ENCODE results near the gene C4orf51.

The C4orf51 gene

DNA sequence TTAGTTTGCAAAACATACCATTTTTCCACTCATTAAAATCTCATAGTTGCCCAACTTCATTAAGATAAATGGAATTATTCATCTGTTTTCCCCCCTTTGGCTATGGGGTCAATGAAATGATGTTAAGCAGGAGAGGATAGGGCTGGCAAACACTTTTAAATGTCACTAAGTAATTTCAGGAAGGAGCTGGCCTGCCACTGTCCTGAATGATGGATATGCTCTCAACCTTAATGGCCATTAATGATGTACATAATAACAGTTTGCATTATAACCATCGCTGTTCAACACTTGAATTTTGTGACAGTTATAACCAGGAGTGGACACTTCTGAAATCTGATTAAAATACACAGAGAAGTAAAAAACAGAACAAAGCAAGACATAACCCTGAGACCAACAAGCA is 77.2 kb downstream of the C4orf51 start:
- no peak for DNase-seq (ENCODE audit: low spot score)

DNA sequence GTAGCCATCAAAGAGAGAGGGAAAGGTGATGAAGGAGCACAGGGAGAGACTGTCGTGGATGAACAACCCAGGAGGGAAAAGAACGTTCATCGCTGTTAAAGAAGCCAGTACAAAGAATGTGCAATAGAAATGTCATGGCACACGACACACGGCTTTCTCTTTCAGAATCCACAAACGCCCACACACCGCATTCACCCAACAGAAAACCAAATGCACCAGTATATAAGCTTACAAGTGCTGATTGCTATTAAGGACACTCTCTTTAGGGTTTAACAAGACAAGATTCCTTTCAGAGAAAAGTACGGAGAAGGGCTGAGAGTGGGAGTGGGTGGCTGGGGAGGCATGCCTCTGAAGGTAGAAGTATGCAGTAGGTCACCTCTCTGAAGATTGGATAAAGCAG is 80.2 kb downstream of the C4orf51 start:
- DNase-seq (ENCODE audit: low spot score): no peak

GRCh38 chr4:145760961-145761929 is 81.3 kb downstream of the C4orf51 start:
- DNase-seq (ENCODE audit: low spot score): no peak

DNA sequence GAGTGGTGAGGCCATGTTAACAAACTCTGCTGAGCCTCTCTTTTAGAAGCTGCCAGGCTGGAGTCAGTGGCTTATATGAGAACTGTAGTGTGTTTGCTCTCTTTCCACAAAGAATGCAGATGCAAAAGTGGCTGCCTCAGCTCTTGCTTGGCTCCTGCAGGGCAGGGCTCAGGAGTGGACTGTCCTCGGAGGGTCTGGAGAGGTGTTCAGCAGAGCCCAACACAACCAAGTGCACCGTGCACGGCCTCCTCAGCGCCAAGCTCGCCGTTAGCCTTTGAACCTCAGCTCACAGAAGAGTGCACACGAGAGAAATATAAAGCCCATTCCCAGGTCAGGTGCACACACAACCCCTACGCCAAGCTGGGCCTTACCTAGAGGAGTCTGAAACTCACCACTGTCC is 82.8 kb downstream of the C4orf51 start:
- no peak for DNase-seq (ENCODE audit: low spot score)

- DNase-seq (ENCODE audit: low spot score): no peak
These were observed 83.5 kb downstream of the C4orf51 start for GRCh38 chr4:145763399-145763798.

DNA sequence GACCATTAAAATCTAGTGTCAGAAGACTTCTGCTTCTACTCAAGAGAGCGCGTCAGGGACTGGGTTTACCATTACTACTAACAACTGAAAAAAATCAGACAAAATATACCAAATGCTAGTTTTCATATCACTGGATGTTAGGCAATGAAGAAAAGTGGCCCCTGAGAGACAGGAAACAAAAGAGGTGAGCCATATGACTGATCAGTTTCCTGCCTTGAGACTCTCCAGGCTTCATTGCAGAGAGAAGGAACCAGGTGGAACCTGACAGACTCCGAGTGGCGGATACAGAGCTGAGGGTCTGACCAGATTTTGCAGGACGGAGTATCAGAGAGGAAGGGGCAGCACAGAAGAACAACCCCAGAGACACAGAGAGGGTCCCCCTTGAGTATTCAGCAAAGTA is 86.3 kb downstream of the C4orf51 start:
- no peak for DNase-seq (ENCODE audit: low spot score)

DNA sequence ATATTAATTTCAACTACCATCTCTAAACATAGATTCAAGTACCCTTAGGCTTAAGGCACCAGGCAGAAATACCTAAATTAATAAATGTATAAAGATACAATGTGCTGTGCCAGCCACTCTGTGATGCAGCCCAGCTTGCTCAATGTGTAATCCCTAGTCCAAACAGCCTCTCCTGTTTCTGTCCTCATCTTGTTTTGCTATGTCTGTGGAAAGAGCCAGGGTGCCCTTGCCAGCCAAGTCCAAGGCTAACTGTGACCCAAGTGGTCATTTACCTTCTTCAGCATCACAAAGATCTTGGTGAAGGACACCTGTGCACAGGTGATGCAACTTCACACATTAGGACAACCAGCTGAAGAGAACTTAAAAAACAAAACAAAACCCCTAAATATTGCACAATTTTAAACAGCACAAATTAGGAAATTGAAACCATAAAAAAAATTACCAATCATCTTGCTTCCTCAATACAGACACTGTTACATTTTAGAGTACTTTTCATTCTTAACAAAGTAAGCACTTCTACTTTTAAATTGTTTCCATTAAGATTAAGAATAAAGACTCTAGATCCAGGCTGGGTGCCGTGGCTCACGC is 89.6 kb downstream of the C4orf51 start:
- DNase-seq (ENCODE audit: low spot score): no peak

GRCh38 chr4:145770124-145770523 is 90.2 kb downstream of the C4orf51 start:
- no peak for DNase-seq (ENCODE audit: low spot score)

- DNase-seq (ENCODE audit: low spot score): no peak
These were observed 92.4 kb downstream of the C4orf51 start for GRCh38 chr4:145772347-145772746.

- DNase-seq (ENCODE audit: low spot score): no peak
These were observed 93.8 kb downstream of the C4orf51 start for GRCh38 chr4:145773581-145774234.

GRCh38 chr4:145774473-145774872 is 94.5 kb downstream of the C4orf51 start:
- DNase-seq (ENCODE audit: low spot score): no peak

DNA sequence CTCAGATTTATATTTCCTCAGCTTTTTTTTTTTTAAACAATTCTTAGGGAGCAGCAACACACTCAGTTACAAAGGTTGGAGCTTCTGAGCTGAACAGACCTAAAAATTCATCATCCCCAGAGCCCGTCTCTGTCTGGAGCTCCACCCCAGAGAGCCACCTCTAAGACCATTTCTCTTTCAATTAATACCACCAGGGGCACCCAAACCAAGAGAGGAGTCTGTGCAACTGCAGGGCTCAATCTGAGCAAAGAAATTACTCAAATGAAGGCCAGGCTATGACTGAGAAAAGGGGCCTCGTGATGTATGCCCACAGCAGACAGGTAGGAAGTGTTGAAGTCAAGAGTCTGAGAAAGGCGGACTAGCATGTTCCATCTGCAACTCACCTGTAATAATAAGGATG is 95.5 kb downstream of the C4orf51 start:
- no peak for DNase-seq (ENCODE audit: low spot score)

DNA sequence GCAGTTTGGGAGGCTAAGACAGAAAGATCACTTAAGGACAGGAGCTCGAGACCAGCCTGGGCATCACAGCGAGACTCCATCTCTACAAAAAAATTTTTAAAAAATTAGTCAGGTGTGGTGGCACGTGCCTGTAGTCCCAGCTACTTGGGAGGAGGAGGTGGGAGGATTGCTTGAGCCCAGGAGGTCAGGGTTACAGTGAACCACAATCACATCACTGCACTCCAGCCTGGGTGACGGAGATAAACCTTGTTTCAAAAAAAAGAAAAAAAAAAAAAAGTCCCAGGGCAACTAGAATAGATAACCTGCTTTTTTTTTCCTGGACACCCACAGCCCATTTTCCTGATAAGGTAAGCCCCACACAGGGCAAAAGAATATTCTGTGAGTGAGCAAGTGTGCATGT is 96.3 kb downstream of the C4orf51 start:
- DNase-seq (ENCODE audit: low spot score): no peak

DNA sequence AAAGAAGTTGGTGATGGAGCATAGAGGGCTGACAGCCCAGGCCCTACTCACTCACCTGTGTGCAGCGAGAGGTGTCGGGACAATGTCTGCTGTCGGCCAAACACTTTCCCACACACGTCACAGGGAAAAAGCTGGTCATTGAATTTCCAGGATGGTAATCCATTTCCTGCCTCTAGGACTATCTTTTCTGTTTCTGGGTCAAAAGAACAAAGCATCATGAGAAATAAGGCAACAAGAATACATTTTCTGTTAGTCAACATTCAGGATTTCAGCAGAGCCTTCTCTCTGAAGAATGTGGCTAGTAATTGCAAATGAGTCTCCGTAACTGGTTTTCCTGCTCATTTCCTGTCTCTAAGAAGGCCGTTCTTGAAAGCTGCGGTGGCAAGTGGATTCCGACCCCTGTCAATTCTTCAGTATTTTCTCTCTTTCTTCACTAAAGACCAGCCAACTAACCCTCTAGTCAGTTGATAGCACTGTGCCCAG is 99.4 kb downstream of the C4orf51 start:
- no peak for DNase-seq (ENCODE audit: low spot score)

DNA sequence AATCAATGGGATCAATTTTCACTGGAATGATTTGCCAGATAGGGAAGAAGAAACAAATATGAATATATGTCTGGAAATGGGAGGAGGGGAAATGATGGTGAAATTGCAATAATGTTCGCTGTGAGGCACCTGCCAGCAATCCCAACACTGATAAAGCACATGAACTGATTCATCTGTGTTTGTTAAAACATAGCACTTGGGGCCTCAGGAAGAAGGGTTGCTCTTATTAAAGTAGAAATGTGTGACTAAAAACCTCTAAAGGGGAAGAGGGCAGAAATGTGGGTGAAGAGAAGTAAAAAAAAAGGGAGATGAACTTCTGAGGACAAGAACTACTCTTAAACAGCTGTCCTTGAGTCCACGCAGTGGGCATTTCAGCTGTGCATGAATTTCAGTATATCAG is 101.4 kb downstream of the C4orf51 start:
- no peak for DNase-seq (ENCODE audit: low spot score)
